Measurements from ENCODE around the gene SAFB.
"Not testable (repeated sequence)": the region's sequence is repeated elsewhere in the genome, so short reads cannot be mapped to it uniquely, and the experiment has no call there.

The SAFB gene

GRCh38 chr19:5688262-5688881 lies 65.5 kb downstream of the SAFB start:
- not testable (repeated sequence) for DNase-seq

- DNase-seq = peak; percentile 88
Observed at GRCh38 chr19:5690125-5690954, 67.5 kb downstream of the SAFB start, which contains the start of gene RPL36. TSS of gene RPL36 (plus strand) at chr19:5690295. CDS start at chr19:5690508, 213 bp downstream.

GRCh38 chr19:5690955-5691821 lies 68.3 kb downstream of the SAFB start:
- DNase-seq = peak; percentile 17

- no peak for DNase-seq
Observed at GRCh38 chr19:5691822-5692722, 69.2 kb downstream of the SAFB start.

- no peak for DNase-seq
Observed at GRCh38 chr19:5692723-5693194, 69.9 kb downstream of the SAFB start.

- DNase-seq = no peak
Observed at GRCh38 chr19:5693195-5694166, 70.6 kb downstream of the SAFB start.

GRCh38 chr19:5694167-5694955 lies 71.5 kb downstream of the SAFB start:
- no peak for DNase-seq

GRCh38 chr19:5694956-5695648 lies 72.2 kb downstream of the SAFB start:
- no peak for DNase-seq

- DNase-seq = no peak
Observed at GRCh38 chr19:5695649-5696195, 72.8 kb downstream of the SAFB start.

GRCh38 chr19:5696196-5697021 lies 73.5 kb downstream of the SAFB start:
- no peak for DNase-seq

GRCh38 chr19:5697022-5697889 lies 74.4 kb downstream of the SAFB start:
- no peak for DNase-seq

GRCh38 chr19:5697890-5698634 lies 75.2 kb downstream of the SAFB start:
- DNase-seq = no peak

GRCh38 chr19:5698635-5699422 lies 75.9 kb downstream of the SAFB start:
- DNase-seq = no peak

GRCh38 chr19:5700455-5701092 lies 77.7 kb downstream of the SAFB start:
- DNase-seq = no peak

GRCh38 chr19:5702053-5702410 lies 79.1 kb downstream of the SAFB start:
- DNase-seq = not testable (repeated sequence)
